ENCODE results near the gene CXCL8.

GRCh38 chr4:73718375-73719373, 21.7 kb upstream of the CXCL8 start:
- TF ChIP-seq CTCF (IDR thresholded peaks at IDR 0.05): no peak
- TF ChIP-seq POLR2AphosphoS5 (IDR thresholded peaks at IDR 0.05): no peak

Measured in prostate gland (tissue), 2 donors.